Body of pancreas (tissue), 4 donors: ENCODE data around the gene SUV39H1. TPM values are rescaled to one million over a fixed set of nuclear protein-coding genes. Genes with fewer than 3 reads are reported as not detected.

Experiments
- ATAC-seq: fragments of 150-250 bp; one replicate; pipeline ENCODE4 v1.9.1; 2016
- DNase-seq, 4 donors: peaks; one replicate each; pipeline ENCODE4 v3.0.0-alpha.2; 2019
- H3K27ac ChIP-seq, 4 donors: fragments of 200-600 bp; sonication (generic); 1 replicate in 3 of 4; 2 replicates in 1 of 4; pipeline versions ENCODE4 v1.5.1 to v1.6.1; 2016 to 2019; ENCODE audit warnings: mild to moderate bottlenecking in 1 of 4, mixed read lengths in 1 of 4, moderate library complexity in 1 of 4
- H3K27me3 ChIP-seq, 2 donors: fragments of 200-600 bp; sonication (generic); one replicate each; pipeline ENCODE4 v1.6.0; 2016; ENCODE audit warnings: mild to moderate bottlenecking in 1 of 2
- H3K36me3 ChIP-seq, 2 donors: fragments of 200-600 bp; sonication (generic); replicated peaks in 1 of 2; 2 replicates each; pipeline ENCODE4 v1.5.1; 2016; ENCODE audit warnings: low read depth in 2 of 2; ENCODE audit not compliant: insufficient read depth in 1 of 2
- H3K4me1 ChIP-seq: fragments of 200-600 bp; sonication (generic); one replicate; pipeline ENCODE4 v1.6.0; 2016
- H3K4me3 ChIP-seq, 2 donors: fragments of 200-600 bp; sonication (generic); 1 replicate in 1 of 2; 2 replicates in 1 of 2; pipeline ENCODE4 v1.5.1; 2016 to 2019
- H3K9me3 ChIP-seq, 3 donors: fragments of 200-600 bp; sonication (generic); 1 replicate in 2 of 3; 2 replicates in 1 of 3; pipeline ENCODE4 v1.5.1; 2016
- CTCF ChIP-seq, 7 experiments: fragments of 450-650 bp in 4 of 7; fragments of 200-600 bp in 3 of 7; sonication (generic) in 3 of 7; IDR thresholded peaks; one replicate each; pipeline ENCODE4 v1.5.1; 2016 to 2019; ENCODE audit warnings: antibody characterized with exemption in 7 of 7
- POLR2A ChIP-seq, 3 donors: fragments of 450-650 bp; IDR thresholded peaks; one replicate each; pipeline ENCODE4 v1.6.1; 2016; ENCODE audit warnings: antibody characterized with exemption in 3 of 3, mild to moderate bottlenecking in 2 of 3
- WGBS, 2 donors: methylation state at CpG; one replicate each; pipeline ENCODE4 v1.1.5; 2017; 5-methylcytosine and 5-hydroxymethylcytosine counted together
- intact Hi-C: fragments of 100-400 bp; cut with DNase I; formaldehyde crosslinking; loops from one replicate; pipeline ENCODE4 v1.15.1; 2023
- total RNA-seq, 2 donors: library from RNA; depleted of rRNA; stranded (reverse); fragments of >200 nt; gene quantifications; one replicate each; pipeline ENCODE4 v1.1.0, GENCODE V29; 2016

Gene SUV39H1
- total RNA-seq, 2 donors from 2014 or later: 2.1 to 2.6 TPM

- H3K27ac ChIP-seq: no peak overlapping the region
- no peaks in the 10 kb centered on the region for H3K36me3 ChIP-seq
- TF ChIP-seq POLR2A (IDR thresholded peaks at IDR 0.05) (no peak), CTCF (IDR thresholded peaks at IDR 0.05) (no peak)
- WGBS, 2 donors: 44 to 65% methylated on average over 2 to 7 of the region's 7 CpGs
- no peak for ATAC-seq
- intact Hi-C loops: no loop called here
- DNase-seq: no peak
- no peak overlapping the region for H3K4me3 ChIP-seq
- no peaks in the 10 kb centered on the region for H3K27me3 ChIP-seq
- no peaks in the 10 kb centered on the region for H3K4me1 ChIP-seq
- H3K9me3 ChIP-seq: no peaks in the 10 kb centered on the region
Measured at GRCh38 chrX:48711929-48712505, 15.5 kb downstream of the SUV39H1 start.

GRCh38 chrX:48713847-48714246, 17.3 kb downstream of the SUV39H1 start:
- no peaks in the 10 kb centered on the region for H3K27me3 ChIP-seq
- no peak overlapping the region for H3K4me3 ChIP-seq
- intact Hi-C loops: no loop called here
- no peak overlapping the region for H3K27ac ChIP-seq
- DNase-seq: no peak
- no peaks in the 10 kb centered on the region for H3K9me3 ChIP-seq
- no peaks in the 10 kb centered on the region for H3K36me3 ChIP-seq
- no peaks in the 10 kb centered on the region for H3K4me1 ChIP-seq
- TF ChIP-seq POLR2A (IDR thresholded peaks at IDR 0.05): no peak
- no peak for TF ChIP-seq CTCF (IDR thresholded peaks at IDR 0.05)
- 79 to 89% methylated on average over 2 of the region's 2 CpGs for WGBS, 2 donors
- ATAC-seq: no peak

GRCh38 chrX:48714573-48714972, 18.0 kb downstream of the SUV39H1 start:
- no peak overlapping the region for H3K27ac ChIP-seq
- no peak for ATAC-seq
- intact Hi-C loops: no loop called here
- no peaks in the 10 kb centered on the region for H3K36me3 ChIP-seq
- H3K27me3 ChIP-seq: no peaks in the 10 kb centered on the region
- no peak overlapping the region for H3K4me3 ChIP-seq
- DNase-seq: no peak
- H3K9me3 ChIP-seq: no peaks in the 10 kb centered on the region
- no peak for TF ChIP-seq POLR2A (IDR thresholded peaks at IDR 0.05)
- no peak for TF ChIP-seq CTCF (IDR thresholded peaks at IDR 0.05)
- 30 to 39% methylated on average over 4 to 5 of the region's 5 CpGs for WGBS, 2 donors
- no peaks in the 10 kb centered on the region for H3K4me1 ChIP-seq

- Histone ChIP-seq H3K4me1 (no peaks in the 10 kb centered on the region), H3K27me3 (no peaks in the 10 kb centered on the region), H3K4me3 (no peak overlapping the region), H3K27ac (no peak overlapping the region), H3K36me3 (no peaks in the 10 kb centered on the region), H3K9me3 (no peaks in the 10 kb centered on the region)
- DNase-seq (no peak), ATAC-seq (no peak)
- intact Hi-C loops: no loop called here
- TF ChIP-seq POLR2A (IDR thresholded peaks at IDR 0.05): no peak
- TF ChIP-seq CTCF (IDR thresholded peaks at IDR 0.05): no peak
- WGBS, 2 donors: 55 to 83% methylated on average over 1 to 2 of the region's 2 CpGs
Measured at GRCh38 chrX:48715072-48715471, 18.5 kb downstream of the SUV39H1 start.

- Histone ChIP-seq H3K27ac (no peak overlapping the region), H3K4me3 (no peak overlapping the region), H3K9me3 (no peaks in the 10 kb centered on the region), H3K4me1 (no peaks in the 10 kb centered on the region), H3K27me3 (no peaks in the 10 kb centered on the region), H3K36me3 (no peaks in the 10 kb centered on the region)
- intact Hi-C loops: no loop called here
- DNase-seq (no peak), ATAC-seq (no peak)
- TF ChIP-seq CTCF (IDR thresholded peaks at IDR 0.05): no peak
- no peak for TF ChIP-seq POLR2A (IDR thresholded peaks at IDR 0.05)
- 70 to 100% methylated on average over 1 to 4 of the region's 4 CpGs for WGBS, 2 donors
Measured at GRCh38 chrX:48715876-48716502, 19.5 kb downstream of the SUV39H1 start.
